HG03108 (cell line): ENCODE data around the gene TMEM41A.

ENCODE experiments used
- ATAC-seq: cut with Tn5 transposase; IDR thresholded peaks from one replicate; pipeline ENCODE4 v1.9.1; 2021; ENCODE audit warnings: moderate library complexity; ENCODE audit not compliant: unreplicated experiment

The TMEM41A gene

DNA sequence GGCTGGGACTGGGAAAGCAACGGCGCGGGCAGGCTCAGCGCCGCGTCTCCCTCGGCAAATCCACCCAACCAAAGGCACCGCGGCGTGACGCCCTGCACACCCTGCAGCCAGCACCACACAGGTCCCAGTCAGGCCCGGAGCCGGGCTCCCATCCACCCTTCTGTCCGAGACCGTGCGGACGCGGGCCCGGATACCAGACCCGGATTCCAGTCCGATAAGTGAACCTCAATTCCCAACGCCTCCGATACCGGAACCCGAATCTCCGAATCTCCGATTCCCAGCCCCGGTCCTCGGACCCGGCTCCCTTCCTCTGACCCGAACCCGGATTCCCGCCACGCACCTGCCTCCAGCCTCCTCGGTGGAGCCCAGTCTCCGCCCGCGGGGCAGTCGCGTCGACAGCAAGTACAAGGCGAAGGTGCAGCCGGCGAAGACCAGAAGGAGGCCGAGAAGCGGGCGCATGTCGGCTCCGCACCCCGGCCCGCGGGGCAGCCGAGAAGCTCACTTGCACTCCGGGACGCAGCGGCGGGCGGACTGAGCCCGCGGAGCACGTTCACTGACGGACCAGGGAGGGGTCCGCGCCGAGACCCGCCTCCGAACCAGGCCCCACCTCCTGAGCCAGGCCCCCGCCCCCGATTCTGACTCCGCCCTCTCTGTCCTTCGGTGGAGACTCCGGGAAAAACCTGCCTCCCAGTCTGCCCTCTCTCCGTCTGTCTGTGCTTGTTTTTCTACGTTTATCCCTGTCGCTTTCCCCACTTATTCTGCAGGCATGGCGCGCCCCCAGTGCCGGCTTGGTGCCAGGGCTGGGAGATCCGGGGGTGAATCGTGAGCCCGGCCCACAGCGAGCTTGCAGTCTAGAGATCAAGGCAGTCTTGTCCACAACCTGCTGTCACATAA lies at the start of gene TMEM41A:
TSS of gene TMEM41A (minus strand) at position 533 of the 894 bp plus-strand sequence. CDS start at position 459, 74 bp downstream.
- ATAC-seq, result peak; percentile 96

- no peak for ATAC-seq
Measured at GRCh38 chr3:185540695-185541094, 41.9 kb upstream of the TMEM41A start.

DNA sequence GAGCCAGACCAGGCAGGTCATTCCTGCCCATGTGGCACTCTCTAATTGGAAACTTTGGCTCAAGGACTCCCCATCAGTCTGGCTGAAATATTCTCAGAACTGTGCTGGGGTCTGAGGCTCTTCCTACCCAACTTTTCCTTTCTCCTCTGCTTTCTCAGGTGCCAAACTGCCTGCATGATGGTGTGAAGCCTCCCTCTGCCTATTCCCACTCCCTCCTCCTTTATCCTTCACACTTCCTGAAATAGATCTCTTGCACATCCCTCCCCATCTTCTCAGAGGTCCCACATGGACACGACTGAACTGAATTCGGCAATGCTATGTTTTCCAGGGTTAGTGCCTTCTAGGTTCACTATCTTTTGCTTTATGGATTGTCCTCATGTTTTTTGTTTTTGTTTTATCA lies 41.1 kb upstream of the TMEM41A start:
- no peak for ATAC-seq

DNA sequence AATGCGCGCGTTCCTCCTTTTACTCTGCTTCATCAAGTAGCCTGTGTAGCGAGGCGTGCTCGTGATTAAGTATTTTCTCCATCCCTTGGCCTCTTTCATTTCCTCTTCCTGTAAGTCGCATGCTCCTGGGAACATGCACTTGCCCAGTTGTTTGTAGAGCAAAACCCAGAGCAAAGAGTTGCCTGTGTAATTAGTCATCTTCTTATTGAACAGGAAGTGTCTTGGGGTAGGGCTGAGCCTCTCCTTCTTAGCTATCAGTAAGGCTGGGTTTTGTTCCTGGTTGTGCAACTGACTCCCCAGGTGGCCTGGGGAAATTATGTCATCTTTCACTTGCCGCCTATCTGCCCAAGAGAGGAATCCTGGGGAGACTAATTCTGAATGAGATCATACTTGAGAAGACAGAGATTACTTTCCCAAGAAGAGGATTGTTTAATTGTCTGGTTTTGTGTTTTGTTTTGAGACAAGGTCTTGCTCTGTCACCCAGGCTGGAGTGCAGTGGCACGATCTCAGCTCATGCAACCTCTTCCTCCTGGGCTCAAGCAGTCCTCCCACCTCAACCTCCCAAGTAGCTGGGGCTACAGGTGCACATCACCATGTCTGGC lies 38.6 kb upstream of the TMEM41A start:
- ATAC-seq, result peak; percentile 99

DNA sequence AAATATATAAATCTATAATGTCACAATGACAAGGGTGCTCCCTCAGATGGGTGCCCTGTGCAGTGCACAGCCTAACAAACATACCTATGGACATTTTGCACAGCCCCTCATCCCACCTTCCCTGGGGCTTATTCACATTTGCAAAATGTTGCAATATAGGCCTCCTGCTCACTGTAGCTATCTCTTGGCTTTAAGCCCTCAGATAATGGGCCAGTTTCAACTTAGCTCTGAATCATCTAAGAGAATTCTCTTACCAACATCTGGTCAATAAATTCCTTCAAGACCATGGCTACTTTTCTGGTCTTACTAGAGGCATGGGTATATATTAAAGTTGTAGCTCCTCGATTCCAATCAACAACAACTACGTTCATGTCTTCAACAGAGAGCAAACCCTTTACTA lies 35.7 kb upstream of the TMEM41A start:
- no peak for ATAC-seq

DNA sequence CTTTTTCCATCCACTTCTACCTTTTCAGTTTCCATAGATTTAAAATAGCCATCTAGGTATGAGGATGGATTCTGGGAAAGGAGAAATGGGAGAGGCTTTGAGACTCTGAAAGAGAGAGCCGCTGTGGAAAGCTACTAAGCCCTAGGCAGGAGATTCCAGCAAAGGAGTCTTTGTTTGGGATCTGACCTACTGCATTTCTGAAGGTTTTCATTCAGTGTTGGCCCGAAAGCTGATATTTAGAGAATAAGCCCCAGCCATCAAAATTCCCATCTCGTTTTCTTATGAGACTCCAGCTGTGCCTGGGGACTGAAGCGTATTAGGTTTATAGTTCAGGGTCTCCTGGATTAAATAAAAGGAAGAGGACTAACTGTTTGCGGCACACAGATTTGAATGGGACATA lies 34.1 kb upstream of the TMEM41A start:
- ATAC-seq, result no peak

DNA sequence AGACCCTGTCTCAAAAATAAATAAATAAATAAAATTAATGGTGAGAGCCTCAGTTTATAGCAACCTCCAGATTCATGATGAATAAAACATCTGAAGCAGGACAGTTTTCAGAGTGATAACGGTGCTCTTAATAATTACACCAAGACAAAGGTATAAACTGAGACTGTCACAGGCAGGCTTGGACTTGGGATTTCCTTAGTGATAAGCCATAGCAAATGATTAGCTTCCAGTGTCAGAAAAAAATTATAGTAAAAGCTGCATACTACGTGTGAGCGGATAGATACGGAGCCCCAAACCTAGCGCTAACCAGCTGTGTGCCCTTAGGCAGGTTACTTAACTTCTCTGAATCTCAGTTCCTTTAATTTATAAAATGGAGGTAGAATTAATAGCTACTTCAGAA lies 32.0 kb upstream of the TMEM41A start:
- no peak for ATAC-seq

DNA sequence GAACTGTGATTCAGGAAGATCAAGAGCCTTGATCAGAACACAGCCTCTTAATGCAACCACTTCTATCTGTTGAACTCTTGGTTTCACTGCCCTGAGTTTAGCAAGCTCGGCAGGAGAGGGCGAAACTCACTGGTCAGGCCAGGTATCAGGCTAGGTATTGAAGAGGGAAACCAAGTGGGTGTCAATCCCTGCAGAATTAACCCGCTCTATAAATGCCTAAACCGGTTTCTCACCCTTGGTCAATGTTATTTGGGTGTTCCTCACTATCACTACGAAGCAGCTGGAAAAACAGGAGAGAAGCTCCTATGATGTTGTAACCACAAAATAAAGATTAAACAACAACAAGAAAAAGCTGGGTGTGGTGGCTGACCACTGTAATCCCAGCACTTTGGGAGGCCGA lies 29.7 kb upstream of the TMEM41A start:
- ATAC-seq, result no peak

DNA sequence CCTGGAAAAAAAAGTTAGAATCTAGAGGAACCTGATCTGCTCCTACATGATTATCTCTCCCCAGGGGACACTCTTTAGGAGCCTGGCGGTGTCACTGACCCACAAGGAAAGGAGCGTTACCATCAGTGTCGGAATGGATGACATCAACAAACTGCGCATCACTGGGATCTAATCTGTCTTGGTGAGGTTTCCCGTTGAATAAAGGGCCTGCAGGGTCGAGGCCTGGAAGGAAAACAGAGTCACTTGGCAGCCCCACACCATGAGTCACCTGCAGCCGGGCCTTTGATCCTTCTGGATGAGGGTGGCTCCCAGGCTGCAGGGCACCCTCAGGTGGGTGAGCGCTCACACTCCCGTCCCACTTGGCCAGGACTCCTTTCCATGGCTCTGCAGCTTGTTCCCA lies 28.5 kb upstream of the TMEM41A start:
- ATAC-seq, result no peak

DNA sequence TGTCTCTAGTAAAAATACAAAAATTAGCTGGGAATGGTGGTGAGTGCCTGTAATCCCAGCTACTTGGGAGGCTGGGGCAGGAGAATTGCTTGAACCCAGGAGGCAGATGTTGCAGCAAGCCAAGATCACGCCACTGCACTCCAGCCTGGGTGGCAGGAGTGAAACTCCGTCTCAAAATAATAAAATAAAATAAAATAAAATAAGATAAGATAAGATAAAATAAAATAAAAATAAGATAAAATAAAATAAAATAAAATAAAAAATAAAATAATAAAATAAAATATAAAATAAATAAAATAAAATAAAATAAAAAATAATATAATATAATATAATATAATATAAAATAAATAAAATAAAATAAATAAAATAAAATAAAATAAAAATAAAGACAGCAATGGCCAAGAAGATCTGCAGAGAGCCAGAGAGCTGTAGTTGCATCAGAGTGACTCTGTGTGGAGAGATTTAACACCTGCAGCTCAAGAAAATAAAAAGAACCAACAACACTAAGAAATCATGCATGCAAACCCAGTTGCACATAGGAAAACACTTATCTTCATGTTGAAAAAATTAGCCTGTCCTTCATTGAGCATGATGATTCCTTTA lies 27.6 kb upstream of the TMEM41A start:
- ATAC-seq, result no peak

DNA sequence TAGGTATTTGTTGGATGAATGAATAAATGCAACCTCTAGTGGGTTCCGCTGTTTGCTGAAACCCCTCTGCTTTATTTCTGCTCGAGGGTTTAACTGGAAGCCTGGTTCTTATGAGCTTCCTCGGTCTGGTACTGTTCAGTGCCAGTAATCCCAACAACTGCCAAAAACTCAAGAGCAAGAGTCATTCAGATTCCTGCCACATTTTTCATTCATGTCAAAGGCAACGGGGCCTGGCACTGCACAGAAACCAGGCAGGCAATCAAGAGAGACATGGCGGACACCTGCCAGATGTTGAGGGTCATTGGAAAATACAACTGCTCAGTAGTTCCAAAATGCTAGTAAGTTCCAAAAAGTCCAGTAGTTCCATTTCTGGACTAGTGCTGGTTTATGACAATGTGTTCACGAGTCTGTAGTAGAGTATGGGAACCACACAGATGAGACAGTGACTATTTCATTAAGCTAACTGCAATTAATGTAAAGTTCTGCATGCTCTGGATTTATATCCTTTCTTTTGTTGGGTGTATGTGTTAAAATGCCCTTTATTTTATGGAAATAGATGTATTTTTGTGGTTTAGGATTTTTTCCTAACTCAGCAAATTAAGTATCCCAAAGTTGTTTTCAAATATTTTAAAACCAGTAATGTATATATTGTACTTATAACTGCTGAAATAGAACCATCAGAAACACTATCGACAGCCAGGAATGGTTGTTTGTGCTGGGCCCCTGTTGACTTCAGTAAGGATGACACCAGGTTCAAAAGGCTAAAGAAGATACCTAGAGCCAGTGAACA lies 22.7 kb upstream of the TMEM41A start:
- ATAC-seq, result no peak

GRCh38 chr3:185519021-185519420 lies 20.2 kb upstream of the TMEM41A start:
- ATAC-seq, result no peak

DNA sequence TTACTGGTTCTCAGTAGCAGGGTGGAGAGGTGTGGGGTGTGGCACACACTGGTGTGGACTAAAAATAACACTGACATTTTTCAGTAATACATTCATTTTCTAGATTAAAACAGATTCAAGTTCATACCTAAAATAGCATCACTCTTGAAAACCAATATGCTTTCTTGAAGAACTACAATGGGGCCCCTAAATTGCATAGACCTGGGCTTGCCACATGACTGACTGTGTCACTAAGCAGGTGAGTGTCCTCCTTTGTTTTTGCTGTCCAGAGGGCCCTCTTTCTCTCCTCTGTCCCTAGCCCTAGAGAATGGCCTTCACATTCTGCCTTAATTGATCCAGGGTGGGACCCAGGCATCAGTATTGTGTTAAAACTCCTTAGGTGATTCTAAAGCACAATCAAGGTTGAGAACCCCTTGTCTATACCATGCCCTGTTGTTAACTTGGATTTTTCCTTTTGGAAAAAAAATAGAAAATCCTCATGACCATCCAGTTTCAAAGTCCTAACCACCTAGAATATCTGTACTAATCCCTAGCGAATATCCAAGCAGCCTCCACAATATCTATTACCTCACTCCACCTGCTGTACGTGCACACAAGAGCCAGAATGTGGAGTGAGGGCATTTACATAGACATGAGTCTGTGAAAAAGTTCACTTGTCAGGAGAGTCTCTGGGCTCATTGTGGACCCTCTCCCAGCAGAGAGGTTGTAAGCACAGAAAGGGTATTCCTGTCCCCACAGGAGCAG lies 18.7 kb upstream of the TMEM41A start:
- ATAC-seq, result no peak

- no peak for ATAC-seq
Measured at GRCh38 chr3:185511711-185512110, 12.9 kb upstream of the TMEM41A start.

DNA sequence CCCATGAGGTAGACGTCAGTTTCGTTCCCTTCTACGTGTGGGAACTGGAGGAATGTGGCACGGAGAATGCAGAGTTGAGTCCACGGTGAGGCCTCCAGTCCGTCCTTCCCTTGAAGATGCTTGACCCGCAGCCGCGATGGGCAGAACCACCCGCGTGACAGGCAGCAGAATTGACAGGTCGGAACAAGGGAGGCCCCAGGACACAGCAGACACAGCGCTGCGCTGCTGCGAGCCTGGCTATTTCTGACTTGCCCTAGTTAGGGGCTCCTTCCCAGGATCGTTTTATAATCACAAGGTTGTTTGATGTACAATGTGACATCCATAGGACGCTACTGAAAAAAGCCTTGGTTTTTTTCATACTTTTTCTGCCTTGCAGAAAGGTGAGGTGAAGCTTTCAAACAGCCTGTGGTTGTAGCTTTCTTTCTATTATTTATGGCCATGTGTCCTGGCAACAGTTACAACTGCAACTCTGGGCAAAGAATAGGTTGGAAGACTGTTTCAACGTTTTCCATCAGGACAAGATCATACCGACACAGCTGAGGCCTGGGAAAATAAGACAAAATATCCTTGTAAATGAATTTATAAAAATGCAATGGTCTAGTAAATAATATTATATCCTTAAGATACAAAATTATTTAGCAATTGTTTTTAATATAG lies 9.6 kb upstream of the TMEM41A start:
- no peak for ATAC-seq

DNA sequence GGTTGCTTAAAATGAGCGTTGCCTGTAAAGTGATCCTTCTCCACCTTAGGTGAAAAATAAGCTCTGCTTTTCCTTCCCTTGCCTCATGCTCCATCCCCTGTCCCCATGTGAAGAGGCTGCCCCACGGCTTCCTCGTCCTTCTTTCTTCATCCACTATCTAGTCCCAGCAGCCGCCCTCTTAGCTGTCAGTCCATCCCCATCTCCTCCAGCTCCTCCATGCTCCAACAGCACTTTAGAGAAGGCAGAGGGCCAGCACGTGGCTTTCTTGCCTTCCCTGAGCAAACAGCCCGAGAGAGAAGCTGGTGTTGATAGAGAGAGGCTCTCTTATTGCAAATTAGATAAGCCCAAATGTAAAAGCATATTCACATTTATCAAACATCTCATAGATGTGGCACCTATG lies 9.0 kb upstream of the TMEM41A start:
- ATAC-seq, result no peak

- ATAC-seq, result no peak
Measured at GRCh38 chr3:185504636-185505035, 5.8 kb upstream of the TMEM41A start.

DNA sequence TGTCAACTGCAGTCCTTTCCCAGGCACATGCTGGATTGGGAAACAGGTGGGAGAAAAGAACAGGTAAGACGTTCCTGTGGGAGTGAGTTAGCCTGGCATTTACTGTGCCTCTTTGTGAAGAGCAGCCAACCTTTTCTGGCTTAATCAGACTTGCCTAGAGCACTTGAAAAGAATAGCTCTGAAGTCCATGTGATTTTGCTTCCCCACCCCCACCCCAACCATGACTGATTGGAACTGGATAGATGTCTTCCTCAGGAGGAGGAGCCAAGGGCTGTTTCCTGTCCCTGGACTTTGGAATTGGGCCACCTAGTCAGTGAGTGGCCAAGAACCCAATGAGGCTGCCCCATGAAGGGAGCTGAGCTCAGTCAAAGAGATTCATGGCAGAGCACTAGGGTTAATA lies 4.7 kb upstream of the TMEM41A start:
- no peak for ATAC-seq

GRCh38 chr3:185502987-185503386 lies 4.2 kb upstream of the TMEM41A start:
- ATAC-seq, result no peak

DNA sequence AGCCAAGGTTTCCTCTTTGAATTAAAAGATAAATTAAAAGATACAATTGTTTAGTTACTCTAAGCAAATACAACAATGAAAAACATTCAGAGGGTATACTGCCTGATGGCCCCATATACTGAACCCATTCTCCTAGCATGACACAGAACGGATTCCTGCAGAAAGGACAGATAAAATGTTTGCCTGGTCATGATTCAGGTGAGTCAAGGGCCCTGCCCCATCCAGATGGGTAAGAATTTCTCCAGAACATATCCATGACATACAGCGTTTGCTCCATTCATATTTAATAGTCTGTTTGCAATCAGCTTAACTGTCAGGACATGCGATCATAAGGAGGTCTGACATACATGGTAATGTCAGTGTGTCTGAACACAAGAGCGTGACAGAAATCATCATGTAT lies 8.6 kb downstream of the TMEM41A start:
- no peak for ATAC-seq
